GM06990 (cell line): ENCODE results near the gene LRRC17.

Experiments used
- DNase-seq: peaks from one replicate; pipeline ENCODE4 v3.0.0-alpha.2; 2011; ENCODE audit not compliant: insufficient read length; ENCODE audit errors: extremely low read depth
- H3K27me3 ChIP-seq: replicated peaks from 2 replicates; pipeline ENCODE4 v1.6.0; 2011; ENCODE audit warnings: low read length; ENCODE audit not compliant: control insufficient read depth, insufficient read depth
- H3K36me3 ChIP-seq: 2 replicates; pipeline ENCODE4 v1.5.1; 2011; ENCODE audit warnings: low read length; ENCODE audit not compliant: control insufficient read depth, insufficient read depth
- H3K4me3 ChIP-seq: replicated peaks from 2 replicates; pipeline ENCODE4 v1.5.1; 2011; ENCODE audit warnings: low read depth, mild to moderate bottlenecking, control low read depth, low read length
- TF ChIP-seq, protein P1 (sequence below): IDR thresholded peaks from 2 replicates; pipeline ENCODE4 v1.5.1; 2011; ENCODE audit warnings: low read length, control low read depth, mild to moderate bottlenecking, inconsistent platforms; ENCODE audit not compliant: insufficient read depth, poor library complexity, severe bottlenecking

LRRC17 gene

DNA sequence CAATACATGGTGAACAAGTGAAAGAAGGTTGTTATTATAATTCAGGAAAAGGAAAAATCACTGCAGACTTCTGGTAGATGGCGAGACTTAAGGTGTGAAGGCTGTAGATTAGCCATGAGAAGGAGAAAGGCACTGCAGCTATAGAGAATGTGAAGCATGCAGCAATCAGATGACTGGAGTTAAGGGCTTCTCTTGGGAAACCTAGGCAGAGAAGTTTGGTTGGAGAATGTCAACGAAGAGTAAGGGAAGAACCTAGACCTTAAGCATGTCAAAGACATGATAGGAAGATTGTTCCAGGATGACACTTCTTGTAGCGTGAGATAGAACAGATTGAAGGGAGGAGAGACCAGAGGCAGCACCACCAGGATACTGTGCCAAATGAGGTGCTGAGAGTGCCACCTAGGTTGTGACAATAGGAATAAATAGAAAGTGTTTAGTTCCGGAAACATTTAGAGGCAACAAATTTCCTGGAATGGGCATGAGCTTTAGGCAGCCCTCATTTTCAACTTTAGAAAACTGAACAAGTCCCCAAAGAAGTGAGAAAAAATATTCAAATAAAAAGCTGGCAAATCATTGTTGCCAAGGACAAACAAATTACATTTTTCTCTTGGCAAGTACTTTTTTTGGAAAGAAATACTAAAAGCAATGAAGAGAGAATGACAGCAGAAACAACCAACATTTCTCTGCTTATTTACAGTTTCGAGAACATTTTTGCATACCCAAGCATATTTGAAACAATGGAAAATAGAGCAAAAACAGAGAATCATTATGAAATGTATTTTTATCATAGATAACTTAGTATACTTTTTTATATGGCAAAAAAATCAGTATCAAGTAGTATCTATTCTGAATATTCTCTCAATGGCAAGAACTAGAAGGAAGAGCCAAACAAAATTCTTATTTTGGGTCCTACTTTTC is 4.9 kb downstream of the LRRC17 start:
- Histone ChIP-seq H3K27me3 (no peaks in the 10 kb centered on the region), H3K36me3 (no peaks in the 10 kb centered on the region), H3K4me3 (no peak overlapping the region)
- DNase-seq, result no peak
- TF ChIP-seq, protein P1, sequence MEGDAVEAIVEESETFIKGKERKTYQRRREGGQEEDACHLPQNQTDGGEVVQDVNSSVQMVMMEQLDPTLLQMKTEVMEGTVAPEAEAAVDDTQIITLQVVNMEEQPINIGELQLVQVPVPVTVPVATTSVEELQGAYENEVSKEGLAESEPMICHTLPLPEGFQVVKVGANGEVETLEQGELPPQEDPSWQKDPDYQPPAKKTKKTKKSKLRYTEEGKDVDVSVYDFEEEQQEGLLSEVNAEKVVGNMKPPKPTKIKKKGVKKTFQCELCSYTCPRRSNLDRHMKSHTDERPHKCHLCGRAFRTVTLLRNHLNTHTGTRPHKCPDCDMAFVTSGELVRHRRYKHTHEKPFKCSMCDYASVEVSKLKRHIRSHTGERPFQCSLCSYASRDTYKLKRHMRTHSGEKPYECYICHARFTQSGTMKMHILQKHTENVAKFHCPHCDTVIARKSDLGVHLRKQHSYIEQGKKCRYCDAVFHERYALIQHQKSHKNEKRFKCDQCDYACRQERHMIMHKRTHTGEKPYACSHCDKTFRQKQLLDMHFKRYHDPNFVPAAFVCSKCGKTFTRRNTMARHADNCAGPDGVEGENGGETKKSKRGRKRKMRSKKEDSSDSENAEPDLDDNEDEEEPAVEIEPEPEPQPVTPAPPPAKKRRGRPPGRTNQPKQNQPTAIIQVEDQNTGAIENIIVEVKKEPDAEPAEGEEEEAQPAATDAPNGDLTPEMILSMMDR, result no peak

DNA sequence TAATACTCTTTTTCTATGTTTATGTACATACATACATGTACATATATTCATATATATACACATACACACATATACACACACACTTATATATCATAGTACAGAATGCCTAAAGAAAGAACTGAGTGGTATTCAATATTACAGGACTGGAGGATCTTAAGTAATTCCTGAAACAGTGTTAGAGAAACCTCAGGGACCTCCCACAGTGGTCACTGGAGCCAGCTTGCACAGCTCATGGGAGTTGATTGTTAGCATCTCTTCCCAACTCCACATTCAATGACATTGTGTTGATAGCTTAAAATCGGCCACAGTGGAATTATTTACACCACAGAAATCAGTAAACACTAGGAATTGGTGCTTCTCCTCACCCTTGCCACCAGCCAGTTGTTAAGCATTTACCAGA is 6.0 kb downstream of the LRRC17 start:
- H3K4me3 ChIP-seq, result no peak overlapping the region
- no peaks in the 10 kb centered on the region for H3K36me3 ChIP-seq
- no peaks in the 10 kb centered on the region for H3K27me3 ChIP-seq
- TF ChIP-seq, protein P1, result no peak
- DNase-seq, result no peak

DNA sequence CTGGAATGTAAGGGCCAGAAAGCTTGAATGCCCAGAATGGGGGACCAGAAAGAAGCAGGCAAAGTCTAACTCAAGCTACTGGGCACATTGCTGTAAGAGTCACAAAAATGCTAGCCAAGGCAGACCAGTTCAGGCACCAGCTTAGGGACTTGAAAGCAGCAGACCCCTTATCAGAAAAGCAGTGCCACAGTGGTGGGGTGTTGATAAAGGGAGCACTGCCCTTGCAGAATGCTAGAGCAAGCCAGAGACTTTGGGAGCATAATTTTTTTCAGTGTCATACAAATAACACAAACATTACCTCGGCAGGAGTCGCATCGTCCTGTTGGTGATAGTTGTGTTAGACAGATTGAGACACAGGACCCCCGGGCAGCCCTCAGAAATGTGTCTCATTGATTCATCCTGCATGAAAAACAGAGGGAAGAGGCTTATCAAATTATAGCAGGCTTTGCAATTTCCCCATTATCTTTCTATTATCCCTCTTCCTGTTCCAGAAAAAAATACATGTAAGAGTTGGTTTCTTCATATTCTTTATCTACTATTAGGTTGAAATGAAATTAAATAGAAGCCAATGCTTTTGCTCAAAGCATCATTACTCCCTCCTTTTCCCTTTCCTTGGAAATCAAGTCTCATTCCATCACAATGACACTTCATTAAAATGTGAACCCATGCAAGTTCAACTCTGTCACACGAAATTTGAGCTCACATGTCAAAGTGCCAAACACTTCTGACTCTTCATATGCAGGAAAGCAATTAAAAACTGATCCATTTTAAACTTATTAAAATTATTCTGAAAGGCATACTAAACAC is 13.4 kb downstream of the LRRC17 start:
- TF ChIP-seq, protein P1, result no peak
- no peaks in the 10 kb centered on the region for H3K27me3 ChIP-seq
- no peak overlapping the region for H3K4me3 ChIP-seq
- DNase-seq, result no peak
- no peaks in the 10 kb centered on the region for H3K36me3 ChIP-seq

DNA sequence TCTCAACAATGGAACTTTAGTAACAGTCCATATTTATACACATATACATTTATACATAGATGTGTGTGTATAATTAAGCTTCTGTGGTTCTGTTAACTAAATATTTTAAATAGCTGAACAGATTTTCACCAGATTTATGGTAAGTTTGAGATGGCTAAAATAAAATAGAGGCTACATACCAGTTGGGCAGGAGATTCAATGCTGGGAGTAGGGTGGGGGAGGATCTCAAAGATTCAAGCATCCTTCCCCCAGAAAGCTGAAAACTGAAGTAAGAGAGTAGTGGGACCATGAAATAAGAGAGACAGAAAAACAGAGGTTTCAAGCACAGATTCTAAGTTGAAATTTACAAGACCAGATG is 14.0 kb downstream of the LRRC17 start:
- no peak overlapping the region for H3K4me3 ChIP-seq
- H3K27me3 ChIP-seq, result no peaks in the 10 kb centered on the region
- H3K36me3 ChIP-seq, result no peaks in the 10 kb centered on the region
- no peak for DNase-seq
- TF ChIP-seq, protein P1, result no peak

DNA sequence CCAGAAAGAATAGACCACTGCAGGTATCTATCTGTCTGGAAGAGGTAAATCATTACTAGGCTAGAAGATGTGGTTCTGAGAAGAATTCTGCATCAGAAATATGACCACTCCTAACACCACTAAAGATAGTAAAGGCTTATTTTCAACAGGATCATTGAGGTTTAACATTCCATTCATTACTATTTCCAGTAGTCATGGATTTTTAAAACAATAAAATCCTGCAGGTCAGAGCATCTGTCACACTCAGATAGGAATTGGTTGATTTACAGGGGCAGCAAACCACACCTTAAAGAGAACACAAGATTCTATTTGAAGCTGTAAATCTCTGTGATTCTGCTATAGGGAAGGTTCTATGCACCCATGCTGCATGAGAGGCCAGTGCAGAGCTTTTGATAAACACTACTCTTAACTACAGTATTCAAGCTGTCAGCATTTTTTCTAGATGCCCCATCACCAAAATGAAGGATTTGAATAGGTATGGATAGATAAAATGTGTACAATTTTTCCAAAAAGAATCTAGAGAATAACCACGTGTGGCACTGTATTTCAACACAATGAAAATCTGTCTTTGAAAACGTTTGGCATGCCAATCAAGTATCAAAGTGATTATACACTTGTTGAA is 14.6 kb downstream of the LRRC17 start:
- Histone ChIP-seq H3K4me3 (no peak overlapping the region), H3K36me3 (no peaks in the 10 kb centered on the region), H3K27me3 (no peaks in the 10 kb centered on the region)
- TF ChIP-seq, protein P1, result no peak
- no peak for DNase-seq
